Sciatic nerve (tissue), 2 donors: ENCODE data around the gene IGDCC3. TPM values are rescaled to one million over a fixed set of nuclear protein-coding genes. Genes with fewer than 3 reads are reported as not detected.
"Not testable (repeated sequence)": the region's sequence is repeated elsewhere in the genome, so short reads cannot be mapped to it uniquely, and the experiment has no call there.

Experiments used
- ATAC-seq: fragments of 200-7000 bp; cut with Tn5 transposase; one replicate; pipeline ENCODE4 v1.9.1; 2020; ENCODE audit warnings: mild to moderate bottlenecking, moderate library complexity
- DNase-seq: peaks from one replicate; pipeline ENCODE4 v3.0.0-alpha.2; 2020; ENCODE audit warnings: low spot score
- intact Hi-C: fragments of 100-400 bp; cut with DNase I; formaldehyde crosslinking; loops from one replicate; pipeline ENCODE4 v1.14.2; 2022
- total RNA-seq: library from RNA; stranded (reverse); fragmentation: NEBNext Ultra II Directional; extraction: Animal tissue kit (Norgen Biotek cat#: 25700); gene quantifications from one replicate; pipeline ENCODE4 v1.2.1, GENCODE V29; 2021
- donor health status: DM: no; HTN: no; CAD: no.
- donor health status: DM: no; HTN: no; CAD: no.

The IGDCC3 gene
- total RNA-seq, 1 donor from 2014 or later: not detected

GRCh38 chr15:65408324-65409035 is 30.7 kb upstream of the IGDCC3 start:
- intact Hi-C loops: no loop called here
- DNase-seq (no peak), ATAC-seq (no peak)

- intact Hi-C loops: no loop called here
- no peak for DNase-seq
- ATAC-seq: no peak
Measured at GRCh38 chr15:65406424-65407000, 28.7 kb upstream of the IGDCC3 start.

- intact Hi-C loops: no loop called here
- no peak for ATAC-seq
- no peak for DNase-seq
Measured at GRCh38 chr15:65405791-65406423, 28.1 kb upstream of the IGDCC3 start.

- DNase-seq: no peak
- intact Hi-C loops: no loop called here
- ATAC-seq: no peak
Measured at GRCh38 chr15:65404186-65404872, 26.5 kb upstream of the IGDCC3 start.

GRCh38 chr15:65402961-65403360 is 25.2 kb upstream of the IGDCC3 start:
- intact Hi-C loops: no loop called here
- no peak for DNase-seq
- ATAC-seq: no peak

DNA sequence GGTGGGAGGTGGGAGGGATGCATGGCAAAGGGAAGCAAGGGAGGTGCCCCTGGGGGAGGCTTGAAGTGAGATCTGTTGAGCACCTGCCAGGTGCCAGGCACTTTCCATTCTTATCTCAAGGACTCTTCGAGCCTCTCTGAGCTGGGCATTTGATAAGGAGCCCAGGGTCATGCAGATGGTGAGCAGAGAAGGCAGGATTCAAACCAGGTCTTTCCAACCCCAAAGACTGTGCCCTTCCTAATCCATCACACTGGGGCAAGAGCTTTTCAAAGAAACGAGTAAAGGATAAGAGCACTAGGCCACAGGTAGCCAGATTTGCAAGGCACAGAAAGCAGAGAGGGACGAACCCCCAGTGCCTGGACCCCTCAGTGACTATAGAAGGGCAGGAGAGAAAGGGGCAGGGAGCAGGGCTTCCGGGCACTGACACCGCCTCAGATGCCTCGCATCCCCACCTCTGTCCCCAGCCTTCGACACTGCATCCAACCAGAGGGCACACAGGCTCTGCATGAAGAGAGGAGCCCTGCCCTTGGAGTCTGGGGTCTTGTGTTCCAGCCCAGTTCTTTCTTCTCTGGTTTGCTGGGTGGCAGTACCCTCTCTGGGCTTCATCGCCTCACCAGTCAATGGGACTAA is 23.9 kb upstream of the IGDCC3 start:
- DNase-seq (no peak), ATAC-seq (no peak)
- intact Hi-C loops: no loop called here

DNA sequence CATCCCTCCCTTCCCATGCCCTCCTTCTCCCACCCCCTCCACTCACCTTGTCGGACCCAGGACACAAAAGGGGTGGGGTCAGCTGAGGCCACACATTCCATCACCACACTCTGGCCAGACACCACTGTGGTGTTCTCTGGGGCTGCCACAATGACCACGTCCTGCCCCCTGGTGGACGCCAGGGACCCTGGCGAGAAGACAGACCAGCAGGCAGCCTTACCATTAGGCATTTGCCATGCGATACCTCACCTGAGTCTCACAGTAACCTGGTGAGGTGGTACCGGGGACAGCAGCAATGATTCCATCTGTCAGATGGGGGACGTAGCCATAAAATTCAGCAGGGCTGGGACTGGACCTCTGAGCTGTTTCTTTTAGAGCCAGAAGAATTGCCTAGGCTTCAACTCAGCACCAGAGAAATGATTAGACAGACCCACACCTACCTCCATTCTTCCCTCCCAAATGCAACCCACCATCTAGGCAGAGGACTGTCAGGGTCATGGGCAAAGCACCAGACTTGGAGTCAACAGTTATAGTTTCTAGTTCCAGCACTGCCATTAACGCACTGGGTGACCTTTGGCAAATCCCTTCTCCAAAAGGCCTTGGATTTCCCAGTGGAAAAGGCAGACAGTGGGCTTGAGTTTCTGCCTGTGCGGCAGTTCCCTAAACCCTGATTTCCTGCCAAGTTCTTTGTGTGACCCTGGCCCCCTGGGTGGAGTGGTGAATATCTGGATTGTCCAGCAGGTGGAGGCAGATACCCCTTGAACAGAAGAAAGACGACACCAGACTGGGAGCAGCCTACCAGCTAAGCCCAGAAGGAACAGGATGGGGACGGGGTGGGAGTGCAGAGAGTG is 23.2 kb upstream of the IGDCC3 start:
- peak; percentile 86 for ATAC-seq
- no peak for DNase-seq
- intact Hi-C loops: no loop called here

DNA sequence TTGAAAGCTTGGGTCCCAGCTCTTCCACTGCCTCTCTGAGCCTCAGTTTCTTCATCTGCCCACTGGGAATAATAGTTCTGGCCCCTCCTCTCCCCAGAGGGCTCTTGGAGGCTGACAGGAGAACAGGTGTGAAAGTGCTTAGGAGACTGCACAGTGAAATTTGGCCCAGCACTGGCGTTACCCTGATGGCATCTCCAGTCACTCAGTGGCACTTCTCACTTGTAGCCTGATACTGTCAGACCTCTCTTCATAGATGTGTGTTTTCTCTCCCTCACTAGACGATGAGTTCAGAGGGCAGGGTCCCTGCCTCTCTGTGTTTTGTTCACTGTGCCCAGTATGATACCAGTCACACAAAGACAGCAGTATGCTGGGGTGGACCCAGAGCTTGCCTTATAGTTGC is 22.2 kb upstream of the IGDCC3 start:
- DNase-seq: no peak
- no peak for ATAC-seq
- intact Hi-C loops: no loop called here

DNA sequence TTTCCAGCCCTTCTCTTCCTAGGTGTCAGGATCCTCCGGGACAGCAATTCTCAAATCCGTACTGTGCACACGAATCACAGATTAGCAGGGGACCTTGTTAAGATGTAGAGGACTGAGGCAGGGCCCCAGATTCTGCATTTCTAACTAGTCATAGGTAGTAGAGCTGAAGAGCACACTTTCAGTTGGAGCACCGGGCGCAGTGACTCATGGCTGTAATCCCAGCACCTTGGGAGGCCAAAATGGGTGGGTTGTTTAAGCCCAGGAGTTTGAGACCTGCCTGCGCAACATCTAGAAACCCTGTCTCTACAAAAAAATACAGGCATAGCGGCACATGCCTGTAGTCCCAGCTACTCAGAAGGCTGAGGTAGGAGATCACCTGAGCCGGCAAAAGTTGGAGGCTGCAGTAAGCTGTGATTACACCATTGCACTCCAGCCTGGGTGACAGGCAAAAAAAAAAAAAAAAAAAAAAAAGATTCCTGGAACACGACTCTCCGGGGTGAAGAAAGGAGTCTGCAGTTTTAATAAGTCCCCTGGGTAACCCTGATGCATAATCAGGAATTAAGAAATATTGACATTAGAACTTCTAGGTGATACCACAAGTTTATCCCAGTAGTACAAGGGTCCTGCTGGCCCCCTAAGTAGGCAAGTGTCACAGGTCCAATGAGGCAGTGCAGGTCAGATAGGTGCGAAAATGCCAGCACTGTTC is 21.4 kb upstream of the IGDCC3 start:
- no peak for DNase-seq
- no peak for ATAC-seq
- intact Hi-C loops: no loop called here

DNA sequence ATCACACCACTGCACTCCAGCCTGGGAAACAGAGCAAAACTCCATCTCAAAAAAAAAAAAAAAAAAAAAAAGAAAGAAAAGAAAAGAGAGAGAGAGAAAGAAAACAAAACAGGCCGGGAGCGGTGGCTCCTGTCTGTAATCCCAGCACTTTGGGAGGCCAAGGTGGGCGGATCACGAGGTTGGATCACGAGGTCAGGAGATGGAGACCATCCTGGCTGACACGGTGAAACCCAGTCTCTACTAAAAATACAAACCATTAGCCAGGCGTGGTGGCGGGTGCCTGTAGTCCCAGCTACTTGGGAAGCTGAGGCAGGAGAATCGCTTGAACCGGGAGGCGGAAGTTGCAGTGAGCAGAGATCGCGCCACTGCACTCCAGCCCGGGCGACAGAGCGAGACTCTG is 20.7 kb upstream of the IGDCC3 start:
- ATAC-seq, intact Hi-C loops, DNase-seq: not testable (repeated sequence)

DNA sequence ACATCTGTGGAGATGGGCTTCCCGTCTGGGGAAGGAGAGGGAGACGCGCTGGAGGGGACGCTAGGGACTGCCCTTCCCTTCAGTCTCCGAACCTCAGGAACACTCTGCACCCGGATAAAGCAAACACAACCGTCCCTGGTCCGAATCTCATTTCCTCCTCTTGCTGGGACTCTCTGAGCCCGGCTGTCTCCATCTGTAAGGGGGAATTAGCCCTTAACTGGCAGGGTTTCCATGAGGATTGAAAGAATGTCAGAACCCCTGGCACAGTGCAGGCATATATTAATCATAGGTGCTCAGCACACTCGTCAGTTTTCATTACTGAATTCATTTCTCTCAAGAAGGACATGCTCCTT is 19.1 kb upstream of the IGDCC3 start:
- intact Hi-C loops: no loop called here
- ATAC-seq (no peak), DNase-seq (no peak)

- ATAC-seq: no peak
- no peak for DNase-seq
- intact Hi-C loops: no loop called here
Measured at GRCh38 chr15:65396283-65396964, 18.6 kb upstream of the IGDCC3 start.

DNA sequence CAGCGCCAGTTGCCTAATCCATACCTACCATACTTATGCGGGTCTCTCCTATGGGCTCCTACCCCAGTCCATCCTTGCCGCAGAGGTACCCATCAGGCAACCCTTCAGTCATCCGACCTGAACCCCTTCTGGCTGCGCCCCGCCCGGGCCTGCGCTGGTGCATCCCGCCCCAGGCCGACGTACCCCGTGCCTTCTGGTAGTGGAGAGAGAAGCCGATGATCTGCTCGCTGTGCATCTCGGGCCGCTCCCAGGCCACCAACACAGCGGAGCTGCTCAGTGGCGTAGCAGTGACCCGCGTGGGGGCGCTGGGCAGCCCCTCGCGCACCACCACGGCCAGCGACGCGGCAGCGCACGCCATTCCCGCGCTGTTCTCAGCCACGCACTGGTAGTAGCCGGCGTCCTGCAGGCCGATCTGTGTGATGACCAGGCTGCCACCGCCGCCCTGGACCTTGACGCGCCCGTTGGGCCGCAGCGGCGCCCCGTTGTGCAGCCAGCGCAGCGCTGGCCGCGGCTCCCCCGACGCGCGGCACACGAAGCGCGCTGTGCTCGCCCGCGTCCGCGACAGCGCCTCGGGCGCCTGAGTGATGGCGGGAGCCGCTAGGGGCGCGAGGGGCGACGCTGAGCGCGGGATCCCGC is 17.9 kb upstream of the IGDCC3 start:
- no peak for DNase-seq
- no peak for ATAC-seq
- intact Hi-C loops: no loop called here

DNA sequence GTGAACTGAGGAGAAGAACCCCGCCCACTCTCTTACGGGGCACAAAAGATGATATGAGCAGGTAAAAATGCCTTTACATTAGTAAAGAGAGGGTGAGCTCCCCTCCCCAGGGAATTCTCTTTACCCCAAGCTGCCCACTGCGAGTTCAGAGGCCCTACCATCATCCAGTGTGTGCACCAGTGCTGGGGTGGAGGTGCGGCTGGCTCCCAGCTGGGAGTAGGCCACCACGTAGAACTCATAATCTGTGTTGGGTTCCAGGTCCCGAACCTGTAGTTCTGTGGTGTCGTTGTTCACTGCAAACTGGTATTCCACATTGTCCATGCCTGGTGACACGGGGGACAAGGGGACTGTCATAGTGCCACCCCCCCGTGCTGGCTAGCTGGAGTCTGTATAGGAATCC is 17.1 kb upstream of the IGDCC3 start:
- intact Hi-C loops: no loop called here
- no peak for ATAC-seq
- DNase-seq: no peak

GRCh38 chr15:65394280-65394789 is 16.5 kb upstream of the IGDCC3 start:
- DNase-seq: no peak
- intact Hi-C loops: no loop called here
- no peak for ATAC-seq

GRCh38 chr15:65393557-65393956 is 15.8 kb upstream of the IGDCC3 start:
- ATAC-seq: no peak
- intact Hi-C loops: no loop called here
- DNase-seq: no peak

GRCh38 chr15:65393091-65393490 is 15.3 kb upstream of the IGDCC3 start:
- no peak for ATAC-seq
- intact Hi-C loops: no loop called here
- DNase-seq: no peak
